DND-41 (cell line): ENCODE measurements around the gene LAMTOR5.

ENCODE experiments used
- ATAC-seq: fragments of 200-7000 bp; cut with Tn5 transposase; 3 replicates; pipeline ENCODE4 v1.9.1; 2021; ENCODE audit warnings: low read depth; ENCODE audit not compliant: insufficient read depth
- DNase-seq: peaks from one replicate; pipeline ENCODE4 v3.0.0-alpha.2; 2020
- H2AFZ ChIP-seq: 2 replicates; pipeline ENCODE4 v1.6.0; 2012; ENCODE audit warnings: low read depth, low read length
- H3K27ac ChIP-seq: 2 replicates; pipeline ENCODE4 v1.5.1; 2012; ENCODE audit warnings: low read length, inconsistent platforms
- H3K27me3 ChIP-seq: fragments of 200-600 bp; sonication (generic); 2 replicates; pipeline ENCODE4 v1.6.0; 2012; ENCODE audit warnings: low read length, mild to moderate bottlenecking, inconsistent platforms; ENCODE audit not compliant: insufficient read depth, poor library complexity
- H3K36me3 ChIP-seq: 2 replicates; pipeline ENCODE4 v1.5.1; 2012; ENCODE audit warnings: low read length, inconsistent platforms; ENCODE audit not compliant: insufficient read depth
- H3K4me1 ChIP-seq: 2 replicates; pipeline ENCODE4 v1.5.1; 2012; ENCODE audit warnings: mild to moderate bottlenecking, low read length; ENCODE audit not compliant: insufficient read depth
- H3K4me2 ChIP-seq: 2 replicates; pipeline ENCODE4 v1.6.0; 2012; ENCODE audit warnings: mild to moderate bottlenecking, moderate library complexity, low read length, inconsistent platforms; ENCODE audit not compliant: insufficient read depth
- H3K4me3 ChIP-seq, 2 experiments: fragments of 200-600 bp in 1 of 2; shearing (Covaris generic) in 1 of 2; 2 replicates each; pipeline ENCODE4 v1.5.1; 2012 to 2016; ENCODE audit warnings: inconsistent platforms in 2 of 2, low read length in 2 of 2, mild to moderate bottlenecking in 2 of 2, low read depth in 1 of 2, moderate library complexity in 1 of 2
- H3K79me2 ChIP-seq: 2 replicates; pipeline ENCODE4 v1.6.0; 2012; ENCODE audit warnings: low read length, inconsistent platforms; ENCODE audit not compliant: insufficient read depth
- H3K9ac ChIP-seq: 2 replicates; pipeline ENCODE4 v1.6.0; 2012; ENCODE audit warnings: low read depth, mild to moderate bottlenecking, inconsistent platforms, low read length, moderate library complexity
- H3K9me3 ChIP-seq: 2 replicates; pipeline ENCODE4 v1.5.1; 2012; ENCODE audit warnings: low read length, moderate library complexity, mild to moderate bottlenecking, inconsistent platforms; ENCODE audit not compliant: insufficient read depth, severe bottlenecking
- H4K20me1 ChIP-seq: 2 replicates; pipeline ENCODE4 v1.6.0; 2012; ENCODE audit warnings: low read length; ENCODE audit not compliant: insufficient read depth
- CTCF ChIP-seq: IDR thresholded peaks from 2 replicates; pipeline ENCODE4 v1.5.1; 2012; ENCODE audit warnings: borderline replicate concordance, low read length, moderate library complexity, mild to moderate bottlenecking; ENCODE audit not compliant: poor library complexity, severe bottlenecking; ENCODE audit errors: extremely low read depth
- EZH2 ChIP-seq: IDR thresholded peaks from 3 replicates; pipeline ENCODE4 v1.6.1; 2012; ENCODE audit warnings: borderline replicate concordance, low read depth, mild to moderate bottlenecking, moderate library complexity, low read length, inconsistent platforms; ENCODE audit not compliant: severe bottlenecking

The LAMTOR5 gene

DNA sequence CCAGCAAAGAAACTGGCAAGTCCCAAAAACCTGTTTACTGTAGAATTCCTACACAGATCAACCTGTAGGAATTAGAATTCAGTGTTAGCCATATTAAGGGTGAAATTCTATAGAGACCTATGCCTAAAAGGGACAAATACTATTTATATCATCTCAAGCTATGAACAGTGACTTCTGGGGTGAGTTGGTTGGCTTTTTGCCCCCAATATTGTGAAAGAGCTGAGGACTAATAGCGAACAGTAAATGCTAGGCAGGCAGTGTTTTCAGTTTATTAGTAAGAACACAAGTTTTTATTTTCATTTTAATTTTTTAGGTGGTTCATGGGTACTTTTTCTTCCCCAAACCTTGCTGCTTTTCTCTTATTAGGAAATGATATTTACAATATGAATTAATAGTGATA lies 32.0 kb downstream of the LAMTOR5 start:
- Histone ChIP-seq H3K9ac (no peak overlapping the region), H3K9me3 (no peaks in the 10 kb centered on the region), H4K20me1 (0 out of 2 replicates have a peak, but pooled peaks cover 7% of the 10 kb centered on the region), H2AFZ (no peak overlapping the region), H3K36me3 (peaks cover 80% of the 10 kb centered on the region), H3K27me3 (no peaks in the 10 kb centered on the region), H3K27ac (no peak overlapping the region), H3K4me2 (no peak overlapping the region), H3K79me2 (peaks cover 10% of the 10 kb centered on the region), H3K4me3 (no peak overlapping the region), H3K4me1 (no peaks in the 10 kb centered on the region)
- no peak for ATAC-seq
- no peak for DNase-seq
- TF ChIP-seq EZH2 = no peak
- no peak for TF ChIP-seq CTCF

DNA sequence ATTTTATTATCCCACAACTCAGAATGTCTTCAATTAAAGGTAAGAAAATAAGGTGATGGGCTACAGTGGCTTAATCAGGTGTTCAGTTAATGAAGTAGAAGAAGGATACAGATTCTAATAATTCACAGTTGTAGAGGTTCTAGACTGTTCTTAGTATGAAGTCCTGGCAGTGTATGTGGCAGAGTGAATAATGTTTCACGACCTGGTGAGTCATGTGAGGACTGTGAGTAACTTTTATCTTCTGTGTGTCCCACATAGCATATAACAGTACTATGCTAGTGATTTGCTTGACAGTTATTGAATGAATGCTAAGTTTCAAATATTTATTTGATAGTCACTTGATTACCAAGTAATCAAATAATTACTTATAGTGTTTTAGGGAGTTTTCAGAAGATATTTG lies 36.7 kb downstream of the LAMTOR5 start:
- no peak overlapping the region for H3K27ac ChIP-seq
- H2AFZ ChIP-seq = no peak overlapping the region
- H3K4me1 ChIP-seq = no peaks in the 10 kb centered on the region
- DNase-seq (no peak), ATAC-seq (no peak)
- H4K20me1 ChIP-seq = peaks cover 15% of the 10 kb centered on the region; the same call in 1 of the 2 replicates
- H3K9me3 ChIP-seq = no peaks in the 10 kb centered on the region
- H3K36me3 ChIP-seq = peaks cover 85% of the 10 kb centered on the region
- H3K4me2 ChIP-seq = no peak overlapping the region
- H3K79me2 ChIP-seq = peaks cover 53% of the 10 kb centered on the region
- no peaks in the 10 kb centered on the region for H3K27me3 ChIP-seq
- H3K4me3 ChIP-seq = no peak overlapping the region
- H3K9ac ChIP-seq = no peak overlapping the region
- no peak for TF ChIP-seq CTCF
- TF ChIP-seq EZH2 = no peak

DNA sequence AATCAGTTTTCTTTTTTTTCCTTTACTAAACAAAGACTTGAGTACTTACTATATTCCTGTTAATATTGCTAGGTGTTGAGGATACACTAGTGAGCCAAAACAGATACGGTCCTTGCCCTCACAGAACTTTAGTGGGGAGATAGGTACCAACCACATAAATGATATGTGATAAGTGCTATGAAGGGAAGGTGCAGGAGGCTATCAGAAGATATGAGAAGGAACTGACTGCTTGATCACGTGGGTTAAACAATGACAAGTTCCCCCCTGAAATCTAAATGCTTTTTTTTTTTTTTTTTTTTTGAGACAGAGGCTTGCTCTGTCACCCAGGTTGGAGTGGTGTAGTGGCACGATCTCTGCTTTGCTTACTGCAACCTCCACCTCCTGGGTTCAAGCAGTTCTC lies 43.3 kb downstream of the LAMTOR5 start:
- no peak for TF ChIP-seq EZH2
- no peak for TF ChIP-seq CTCF
- peaks cover 89% of the 10 kb centered on the region for H3K79me2 ChIP-seq
- no peaks in the 10 kb centered on the region for H3K4me1 ChIP-seq
- H3K9me3 ChIP-seq = no peaks in the 10 kb centered on the region
- no peak overlapping the region for H3K27ac ChIP-seq
- ATAC-seq (no peak), DNase-seq (no peak)
- no peak overlapping the region for H3K9ac ChIP-seq
- no peaks in the 10 kb centered on the region for H3K27me3 ChIP-seq
- H2AFZ ChIP-seq = no peak overlapping the region
- peaks cover 78% of the 10 kb centered on the region for H3K36me3 ChIP-seq
- H4K20me1 ChIP-seq = peaks cover 33% of the 10 kb centered on the region; the same call in 1 of the 2 replicates
- no peak overlapping the region for H3K4me3 ChIP-seq
- H3K4me2 ChIP-seq = no peak overlapping the region

GRCh38 chr1:110361856-110362255 lies 45.6 kb downstream of the LAMTOR5 start:
- Histone ChIP-seq H3K4me2 (no peak overlapping the region), H3K4me3 (no peak overlapping the region), H2AFZ (no peak overlapping the region), H4K20me1 (peaks cover 43% of the 10 kb centered on the region), H3K79me2 (peaks cover 93% of the 10 kb centered on the region), H3K9me3 (no peaks in the 10 kb centered on the region), H3K4me1 (0 out of 2 replicates have a peak, but pooled peaks cover 4% of the 10 kb centered on the region), H3K27me3 (no peaks in the 10 kb centered on the region), H3K9ac (no peak overlapping the region), H3K36me3 (peaks cover 87% of the 10 kb centered on the region), H3K27ac (no peak overlapping the region)
- ATAC-seq (no peak), DNase-seq (no peak)
- no peak for TF ChIP-seq EZH2
- TF ChIP-seq CTCF = no peak
